Heart right ventricle (tissue), 16 donors: Measurements from ENCODE around the gene TRMU. TPM values are rescaled to one million over a fixed set of nuclear protein-coding genes. Genes with fewer than 3 reads are reported as not detected.

ENCODE experiments used
- ATAC-seq, 8 donors: fragments of 200-7000 bp; cut with Tn5 transposase; one replicate each; pipeline ENCODE4 v1.9.1; 2020; ENCODE audit warnings: mild to moderate bottlenecking in 8 of 8, moderate library complexity in 8 of 8, moderate number of reproducible peaks in 1 of 8
- DNase-seq, 2 donors: peaks; one replicate each; pipeline ENCODE4 v3.0.0-alpha.2; 2020
- H3K27ac ChIP-seq, 10 donors: fragments of 200-600 bp; sonication (generic) in 2 of 10; one replicate each; pipeline versions ENCODE4 v1.5.0 to v1.8.0; 2020 to 2022; ENCODE audit warnings: mild to moderate bottlenecking in 3 of 10
- H3K27me3 ChIP-seq, 7 donors: fragments of 200-600 bp; one replicate each; pipeline ENCODE4 v1.8.0; 2021 to 2022; ENCODE audit warnings: mild to moderate bottlenecking in 2 of 7
- H3K36me3 ChIP-seq, 9 donors: fragments of 200-600 bp; sonication (generic) in 1 of 9; one replicate each; pipeline versions ENCODE4 v1.5.0 to v1.8.0; 2020 to 2022; ENCODE audit warnings: mild to moderate bottlenecking in 2 of 9
- H3K4me1 ChIP-seq, 9 donors: fragments of 200-600 bp; sonication (generic) in 1 of 9; one replicate each; pipeline versions ENCODE4 v1.5.0 to v1.8.0; 2020 to 2022; ENCODE audit warnings: mild to moderate bottlenecking in 4 of 9
- H3K4me3 ChIP-seq, 10 donors: fragments of 200-600 bp; sonication (generic) in 2 of 10; one replicate each; pipeline versions ENCODE4 v1.5.0 to v1.8.0; 2020 to 2022; ENCODE audit warnings: mild to moderate bottlenecking in 7 of 10, moderate library complexity in 2 of 10
- H3K9me3 ChIP-seq, 11 donors: fragments of 200-600 bp in 10 of 11; sonication (generic) in 2 of 11; one replicate each; pipeline versions ENCODE4 v1.5.0 to v1.8.0; 2013 to 2022; ENCODE audit warnings: mild to moderate bottlenecking in 2 of 11, control low read depth in 1 of 11, moderate library complexity in 1 of 11
- WGBS, 2 donors: extraction: QIAGEN DNeasy Blood & Tissue Kit; methylation state at CpG; one replicate each; pipeline ENCODE4 v1.1.7; 2013; ENCODE audit warnings: inconsistent platforms in 1 of 2; 5-methylcytosine and 5-hydroxymethylcytosine counted together
- intact Hi-C, 10 donors: fragments of 100-400 bp; cut with DNase I; formaldehyde crosslinking; loops; one replicate each; pipeline versions ENCODE4 v1.11.1 to v1.14.2; 2022
- polyA plus RNA-seq, 2 donors: library from polyadenylated mRNA; stranded (reverse); fragments of 200-250 nt; gene quantifications; one replicate each; pipeline ENCODE4 v1.2.3, GENCODE V29; 2013
- total RNA-seq, 10 donors: library from RNA; stranded (reverse); fragmentation: NEBNext Ultra II Directional in 3 of 10; extraction: Animal tissue kit (Norgen Biotek cat#: 25700) in 3 of 10; gene quantifications; one replicate each; pipeline versions ENCODE4 v1.2.1 to v1.2.4, GENCODE V29; 2021 to 2023
- TF ChIP-seq, protein P1 (sequence below), 9 donors: fragments of 200-600 bp; sonication (generic) in 2 of 9; IDR thresholded peaks; one replicate each; pipeline versions ENCODE4 v1.5.0 to v1.8.0; 2021 to 2022; ENCODE audit warnings: antibody characterized with exemption in 9 of 9, mild to moderate bottlenecking in 5 of 9, moderate library complexity in 1 of 9
- donor health status: Arrhythmogenic right ventricular cardiomyopathy.
- donor health status: ischemic (EF 13 %, LVEDD 7.1; RV severe dilation, severe dysfunction).
- donor health status: healthy with polysubstance abuse.
- donor health status: DM: no; HTN: yes; CAD: no.
- donor health status: DM: no; HTN: no; CAD: no.
- donor health status: ischemic (EF 25% LVEDD 6.9; RV normal size, moderate dysfunction).
- donor health status: ischemic (EF 25% LVEDD 5.7; RV mildly dilated, moderate dysfunction).
- donor health status: healthy.
- donor health status: DM: yes; HTN: yes; CAD: no.
- donor health status: Ischemic cardiomyopathy.
- donor health status: ischemic (EF 35%, LVEDD 5.7; RV mildly dilated, moderate dysfunction).
- donor health status: nonischemic (EF 11% LVEDD 7.7; RV severe dilation, severe dysfunction).
- donor health status: DM: yes; HTN: yes; CAD: no.
- donor health status: PGD.
- donor health status: ischemic (EF 29% LVEDD 5.4; RV normal size, mild dysfunction).
- donor health status: nonischemic (EF 23%, LVEDD 6.1; RV moderate dilation, normal function).

TRMU gene
- total and polyA plus RNA-seq, 12 donors, result 22.1 to 80.5 (median 31.1) TPM

DNA sequence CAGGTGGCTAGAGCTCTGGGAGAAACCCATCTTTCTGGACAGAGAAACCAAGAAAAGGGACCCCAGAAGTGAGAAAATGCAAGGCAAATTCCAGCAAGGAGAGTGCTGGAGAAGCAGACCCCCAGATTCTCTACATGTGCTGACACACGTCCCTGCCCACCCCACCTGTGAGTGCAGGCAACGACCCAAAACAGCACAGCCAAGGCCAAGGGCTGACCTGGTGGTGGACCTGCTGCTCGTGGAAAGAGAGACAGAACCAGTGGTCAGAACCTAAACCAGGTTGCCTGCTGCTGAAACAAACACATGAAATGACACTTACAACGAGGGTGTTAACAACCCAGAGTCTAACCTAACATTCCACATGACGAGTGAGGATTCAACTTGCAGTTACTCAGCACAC is 24.6 kb downstream of the TRMU start:
- no peak for DNase-seq
- Histone ChIP-seq H3K9me3 (peaks cover 0 to 11% (median 0%) of the 10 kb centered on the region in 11 donors), H3K27me3 (peaks cover 0 to under 1% (median 0%) of the 10 kb centered on the region in 7 donors), H3K36me3 (peaks cover 0 to 37% (median 11%) of the 10 kb centered on the region in 9 donors), H3K27ac (no peak overlapping the region), H3K4me3 (no peak overlapping the region), H3K4me1 (peaks cover 0 to 9% (median 0%) of the 10 kb centered on the region in 9 donors)
- TF ChIP-seq, protein P1, sequence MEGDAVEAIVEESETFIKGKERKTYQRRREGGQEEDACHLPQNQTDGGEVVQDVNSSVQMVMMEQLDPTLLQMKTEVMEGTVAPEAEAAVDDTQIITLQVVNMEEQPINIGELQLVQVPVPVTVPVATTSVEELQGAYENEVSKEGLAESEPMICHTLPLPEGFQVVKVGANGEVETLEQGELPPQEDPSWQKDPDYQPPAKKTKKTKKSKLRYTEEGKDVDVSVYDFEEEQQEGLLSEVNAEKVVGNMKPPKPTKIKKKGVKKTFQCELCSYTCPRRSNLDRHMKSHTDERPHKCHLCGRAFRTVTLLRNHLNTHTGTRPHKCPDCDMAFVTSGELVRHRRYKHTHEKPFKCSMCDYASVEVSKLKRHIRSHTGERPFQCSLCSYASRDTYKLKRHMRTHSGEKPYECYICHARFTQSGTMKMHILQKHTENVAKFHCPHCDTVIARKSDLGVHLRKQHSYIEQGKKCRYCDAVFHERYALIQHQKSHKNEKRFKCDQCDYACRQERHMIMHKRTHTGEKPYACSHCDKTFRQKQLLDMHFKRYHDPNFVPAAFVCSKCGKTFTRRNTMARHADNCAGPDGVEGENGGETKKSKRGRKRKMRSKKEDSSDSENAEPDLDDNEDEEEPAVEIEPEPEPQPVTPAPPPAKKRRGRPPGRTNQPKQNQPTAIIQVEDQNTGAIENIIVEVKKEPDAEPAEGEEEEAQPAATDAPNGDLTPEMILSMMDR (IDR thresholded peaks at IDR 0.05), result no peak
- intact Hi-C loops, result no loop called here
- ATAC-seq, result no peak
- 74 to 75% methylated on average over 5 of the region's 5 CpGs for WGBS, 2 donors

DNA sequence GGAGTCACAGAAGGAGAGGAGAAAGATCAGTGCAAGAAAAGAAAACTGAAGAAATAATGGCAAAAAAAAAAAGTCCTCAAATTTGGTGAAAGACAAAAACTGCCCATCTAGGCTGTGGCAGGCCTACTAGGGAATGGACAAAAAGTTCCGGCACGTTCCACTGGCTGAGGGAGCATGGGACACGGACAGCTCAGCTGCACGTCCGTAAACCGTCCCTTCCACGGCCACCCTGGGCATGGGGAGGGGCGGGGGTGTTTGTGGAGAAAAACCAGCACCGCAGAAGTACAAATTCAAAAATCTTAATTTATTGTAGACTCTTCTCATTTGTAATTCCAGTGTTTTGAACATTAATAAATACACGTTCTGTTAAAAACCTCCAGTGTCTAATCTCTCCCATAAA is 25.4 kb downstream of the TRMU start:
- DNase-seq (no peak), ATAC-seq (no peak)
- WGBS, 2 donors, result 92 to 94% methylated on average over 10 of the region's 10 CpGs
- peaks cover 0 to 1% (median 0%) of the 10 kb centered on the region in 9 donors for H3K4me1 ChIP-seq
- peaks cover 0 to 4% (median 0%) of the 10 kb centered on the region in 7 donors for H3K27me3 ChIP-seq
- H3K36me3 ChIP-seq, result peaks cover 0 to 29% (median 11%) of the 10 kb centered on the region in 9 donors
- no peak overlapping the region for H3K4me3 ChIP-seq
- peaks cover 0 to 11% (median 0%) of the 10 kb centered on the region in 11 donors for H3K9me3 ChIP-seq
- no peak overlapping the region for H3K27ac ChIP-seq
- TF ChIP-seq, protein P1 (IDR thresholded peaks at IDR 0.05), result no peak
- intact Hi-C loops, result no loop called here

DNA sequence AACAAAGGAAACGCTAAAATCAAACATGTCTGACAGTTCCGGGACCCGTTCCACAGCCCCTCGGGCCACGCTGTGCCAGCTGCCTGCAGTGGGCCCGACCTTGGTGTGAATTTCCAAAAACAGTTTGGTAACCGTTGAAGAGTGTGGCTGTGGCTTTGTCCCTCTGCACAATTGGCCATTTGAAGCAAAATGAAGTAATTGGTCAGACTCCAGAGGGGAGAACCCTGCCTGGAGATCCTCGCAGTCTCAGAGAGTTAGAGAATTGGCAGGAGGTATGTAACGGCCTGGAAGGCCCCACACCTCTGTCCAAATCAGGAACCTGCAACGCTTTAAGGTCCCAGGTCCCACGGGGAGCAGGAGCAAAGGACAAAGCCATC is 26.3 kb downstream of the TRMU start:
- TF ChIP-seq, protein P1 (IDR thresholded peaks at IDR 0.05), result no peak
- no peak overlapping the region for H3K27ac ChIP-seq
- peaks cover 0 to 20% (median 7%) of the 10 kb centered on the region in 9 donors for H3K36me3 ChIP-seq
- no peak overlapping the region for H3K4me3 ChIP-seq
- H3K9me3 ChIP-seq, result peaks cover 0 to 11% (median 0%) of the 10 kb centered on the region in 11 donors
- WGBS, 2 donors, result 69 to 70% methylated on average over 11 of the region's 11 CpGs
- H3K27me3 ChIP-seq, result peaks cover 0 to 6% (median 4%) of the 10 kb centered on the region in 7 donors
- H3K4me1 ChIP-seq, result no peaks in the 10 kb centered on the region
- DNase-seq, result no peak
- intact Hi-C loops, result no loop called here
- ATAC-seq, result no peak

DNA sequence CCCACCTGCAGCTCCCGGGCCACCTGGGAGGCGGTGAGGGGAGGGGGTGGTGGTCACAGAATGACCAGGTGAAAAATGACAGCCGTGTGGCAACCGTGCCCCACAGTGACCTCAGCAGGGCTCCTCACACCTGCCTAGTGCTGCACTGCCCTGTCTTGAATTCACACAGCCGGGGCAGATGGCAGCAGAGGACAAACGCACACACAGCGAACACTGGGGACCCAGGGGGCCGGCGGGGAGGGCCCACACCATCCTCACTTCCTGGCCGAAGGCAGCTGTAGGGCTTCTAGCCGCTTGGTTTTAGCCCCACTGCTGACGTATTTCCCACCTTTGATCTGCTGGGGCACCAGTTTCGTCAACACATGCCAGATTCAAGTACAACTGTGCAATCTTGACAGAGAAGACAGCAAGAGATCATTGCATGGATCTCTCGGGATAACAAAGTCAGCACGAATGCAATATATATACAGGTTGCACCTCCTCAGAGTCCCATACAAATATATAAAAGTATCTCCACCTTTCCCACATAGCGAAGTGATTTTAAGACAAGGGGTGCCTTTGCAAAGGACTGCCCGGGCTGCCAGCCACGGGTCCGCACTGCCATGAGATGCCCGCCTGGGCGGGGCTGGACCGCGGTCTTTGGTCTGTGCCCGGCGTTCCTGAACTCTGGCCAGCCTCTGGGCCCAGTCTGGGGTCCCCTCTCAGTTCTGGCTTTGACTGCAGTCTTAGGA is 26.9 kb downstream of the TRMU start:
- H3K4me3 ChIP-seq, result no peak overlapping the region
- intact Hi-C loops, result no loop called here
- TF ChIP-seq, protein P1 (IDR thresholded peaks at IDR 0.05), result no peak
- H3K27ac ChIP-seq, result no peak overlapping the region
- H3K9me3 ChIP-seq, result peaks cover 0 to 11% (median 0%) of the 10 kb centered on the region in 11 donors
- peaks cover 0 to 11% (median 6%) of the 10 kb centered on the region in 7 donors for H3K27me3 ChIP-seq
- no peak for DNase-seq
- 70 to 71% methylated on average over 25 of the region's 25 CpGs for WGBS, 2 donors
- no peak for ATAC-seq
- peaks cover 0 to 15% (median 1%) of the 10 kb centered on the region in 9 donors for H3K36me3 ChIP-seq
- H3K4me1 ChIP-seq, result no peaks in the 10 kb centered on the region
